Panc1 (cell line): ENCODE results near the gene CHMP2B.

Source experiments
- POLR2AphosphoS5 ChIP-seq: IDR thresholded peaks from 2 replicates; pipeline ENCODE4 v1.6.1; 2012; ENCODE audit warnings: mild to moderate bottlenecking, low read depth, low read length, moderate library complexity
- TF ChIP-seq, protein P1 (sequence below): fragments of 450-650 bp; IDR thresholded peaks from 2 replicates; pipeline ENCODE4 v1.5.1; 2017; ENCODE audit warnings: mild to moderate bottlenecking

DNA sequence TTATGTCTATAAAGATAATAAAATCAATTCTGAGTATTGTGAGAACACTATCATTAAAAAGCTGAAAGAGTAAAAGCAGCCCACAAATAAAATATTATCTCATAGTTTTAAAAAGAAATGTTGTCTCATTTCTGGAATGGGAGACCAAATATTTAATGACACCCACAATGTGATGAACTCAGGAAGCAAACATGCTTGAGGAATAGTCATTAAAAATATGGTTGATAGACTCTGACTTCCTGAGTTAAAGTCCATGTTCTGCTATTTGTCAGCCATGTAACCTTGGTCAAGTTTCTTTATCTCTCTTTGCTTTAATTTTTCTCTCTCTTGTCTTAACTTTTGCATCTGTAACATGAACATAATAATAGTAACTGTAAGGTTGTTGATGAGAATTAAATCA is 35.5 kb upstream of the CHMP2B start:
- TF ChIP-seq, protein P1, sequence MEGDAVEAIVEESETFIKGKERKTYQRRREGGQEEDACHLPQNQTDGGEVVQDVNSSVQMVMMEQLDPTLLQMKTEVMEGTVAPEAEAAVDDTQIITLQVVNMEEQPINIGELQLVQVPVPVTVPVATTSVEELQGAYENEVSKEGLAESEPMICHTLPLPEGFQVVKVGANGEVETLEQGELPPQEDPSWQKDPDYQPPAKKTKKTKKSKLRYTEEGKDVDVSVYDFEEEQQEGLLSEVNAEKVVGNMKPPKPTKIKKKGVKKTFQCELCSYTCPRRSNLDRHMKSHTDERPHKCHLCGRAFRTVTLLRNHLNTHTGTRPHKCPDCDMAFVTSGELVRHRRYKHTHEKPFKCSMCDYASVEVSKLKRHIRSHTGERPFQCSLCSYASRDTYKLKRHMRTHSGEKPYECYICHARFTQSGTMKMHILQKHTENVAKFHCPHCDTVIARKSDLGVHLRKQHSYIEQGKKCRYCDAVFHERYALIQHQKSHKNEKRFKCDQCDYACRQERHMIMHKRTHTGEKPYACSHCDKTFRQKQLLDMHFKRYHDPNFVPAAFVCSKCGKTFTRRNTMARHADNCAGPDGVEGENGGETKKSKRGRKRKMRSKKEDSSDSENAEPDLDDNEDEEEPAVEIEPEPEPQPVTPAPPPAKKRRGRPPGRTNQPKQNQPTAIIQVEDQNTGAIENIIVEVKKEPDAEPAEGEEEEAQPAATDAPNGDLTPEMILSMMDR, result no peak
- TF ChIP-seq POLR2AphosphoS5, result no peak
